DOHH2 (cell line): ENCODE data around the gene CSAD.
"Not testable (repeated sequence)": the region's sequence is repeated elsewhere in the genome, so short reads cannot be mapped to it uniquely, and the experiment has no call there.

ENCODE experiments used
- CTCF ChIP-seq: fragments of 200-600 bp; sonication (generic); IDR thresholded peaks from one replicate; pipeline ENCODE4 v1.5.1; 2014; ENCODE audit warnings: antibody characterized with exemption, mild to moderate bottlenecking, low read depth, low read length; ENCODE audit not compliant: poor library complexity, severe bottlenecking
- EZH2phosphoT487 ChIP-seq: fragments of 200-600 bp; sonication (generic); IDR thresholded peaks from 2 replicates; pipeline ENCODE4 v1.6.1; 2017; ENCODE audit warnings: borderline replicate concordance, mild to moderate bottlenecking, antibody characterized with exemption, low read length, moderate library complexity, mixed read lengths

- not testable (repeated sequence) for TF ChIP-seq CTCF, EZH2phosphoT487
Measured at GRCh38 chr12:53112431-53112830, 68.3 kb downstream of the CSAD start.
